BLaER1 (cell line): ENCODE measurements around the gene DLG2.
A peak's percentile ranks its signal among the peaks of the same experiment; 100 is the strongest.

Experiments
- H3K27ac ChIP-seq: shearing (Covaris generic); formaldehyde crosslinking; 2 replicates; pipeline ENCODE4 v1.8.1; 2022
- H3K27me3 ChIP-seq: shearing (Covaris generic); formaldehyde crosslinking; 2 replicates; pipeline ENCODE4 v1.8.1; 2022
- H3K36me3 ChIP-seq: shearing (Covaris generic); formaldehyde crosslinking; 2 replicates; pipeline ENCODE4 v1.8.1; 2022
- H3K4me1 ChIP-seq: shearing (Covaris generic); formaldehyde crosslinking; 2 replicates; pipeline ENCODE4 v1.8.1; 2022
- H3K4me2 ChIP-seq: shearing (Covaris generic); formaldehyde crosslinking; 2 replicates; pipeline ENCODE4 v1.8.1; 2022
- H3K4me3 ChIP-seq: shearing (Covaris generic); formaldehyde crosslinking; 2 replicates; pipeline ENCODE4 v1.8.1; 2022
- H3K9ac ChIP-seq: shearing (Covaris generic); formaldehyde crosslinking; 2 replicates; pipeline ENCODE4 v1.8.1; 2022
- H3K9me3 ChIP-seq: shearing (Covaris generic); formaldehyde crosslinking; 2 replicates; pipeline ENCODE4 v1.8.1; 2022
- H4K20me1 ChIP-seq: shearing (Covaris generic); formaldehyde crosslinking; 2 replicates; pipeline ENCODE4 v1.8.1; 2022
- Cebpa-rat ChIP-seq: shearing (Covaris generic); IDR thresholded peaks from 2 replicates; pipeline ENCODE4 v1.8.1; 2022

DLG2 gene

DNA sequence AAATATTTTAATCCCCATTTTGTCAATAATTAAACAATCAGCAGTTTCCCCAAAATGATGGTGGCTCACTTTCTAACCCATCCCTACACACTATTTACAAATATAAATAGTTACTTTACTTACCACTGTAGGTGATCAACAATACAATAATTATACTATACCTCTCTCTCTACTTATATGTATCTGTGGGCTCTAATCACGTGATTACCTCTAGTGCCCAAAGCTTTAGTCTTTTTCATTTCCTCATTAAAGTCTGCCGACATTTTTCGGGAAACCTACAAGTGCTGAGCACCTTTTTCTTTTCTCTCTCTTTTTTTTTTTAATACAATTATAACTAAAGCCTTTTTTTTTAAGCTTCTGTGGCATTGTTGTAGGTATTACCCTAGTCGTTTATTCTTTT lies 23.9 kb downstream of the DLG2 start:
- Histone ChIP-seq H3K9me3 (0 out of 2 replicates have a peak, but pooled peaks cover 5% of the 10 kb centered on the region), H3K27me3 (no peaks in the 10 kb centered on the region), H3K4me1 (no peaks in the 10 kb centered on the region), H3K27ac (no peak overlapping the region), H3K36me3 (no peaks in the 10 kb centered on the region), H3K9ac (no peak overlapping the region), H3K4me2 (no peak overlapping the region), H3K4me3 (no peak overlapping the region), H4K20me1 (no peaks in the 10 kb centered on the region)
- TF ChIP-seq Cebpa-rat = no peak

DNA sequence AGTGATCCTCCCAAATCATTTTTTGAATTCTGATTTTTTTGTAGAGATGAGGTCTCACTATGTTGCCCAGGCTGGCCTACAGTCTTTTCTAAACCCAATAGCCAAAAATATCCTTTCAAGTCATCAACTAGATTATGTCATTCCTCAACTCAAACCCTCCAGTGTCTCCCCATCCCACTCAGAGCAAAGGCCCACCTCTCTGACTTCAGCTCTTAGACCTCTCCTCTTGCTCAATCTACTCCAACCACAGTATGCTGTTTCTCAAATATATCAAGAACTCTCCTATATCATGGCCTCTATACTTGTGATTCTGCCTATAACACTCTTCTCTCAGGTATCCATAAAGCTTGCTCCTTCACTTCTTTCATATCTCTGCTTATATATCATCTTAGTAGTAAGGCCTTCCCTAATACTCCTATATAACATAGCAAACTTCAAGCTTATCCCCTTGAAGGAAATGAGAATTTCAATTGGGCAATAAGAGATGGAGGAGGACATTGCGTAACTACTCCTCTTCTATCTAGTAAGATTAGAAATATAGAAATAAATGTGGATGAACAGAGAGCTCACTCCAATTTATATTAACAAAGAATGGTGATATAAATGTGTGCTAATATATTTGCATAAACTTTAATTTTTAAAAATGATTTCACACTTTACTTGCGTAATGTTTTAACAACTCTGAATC lies 24.5 kb downstream of the DLG2 start:
- Histone ChIP-seq H3K4me3 (no peak overlapping the region), H3K4me1 (no peaks in the 10 kb centered on the region), H3K9me3 (0 out of 2 replicates have a peak, but pooled peaks cover 5% of the 10 kb centered on the region), H3K9ac (no peak overlapping the region), H3K36me3 (no peaks in the 10 kb centered on the region), H3K4me2 (no peak overlapping the region), H3K27me3 (no peaks in the 10 kb centered on the region), H3K27ac (no peak overlapping the region), H4K20me1 (no peaks in the 10 kb centered on the region)
- TF ChIP-seq Cebpa-rat = peak; percentile 44; the same call in 1 of the 2 replicates

GRCh38 chr11:85599083-85599482 lies 28.1 kb downstream of the DLG2 start:
- Histone ChIP-seq H3K4me3 (no peak overlapping the region), H3K36me3 (no peaks in the 10 kb centered on the region), H3K27me3 (no peaks in the 10 kb centered on the region), H3K9me3 (no peaks in the 10 kb centered on the region), H4K20me1 (no peaks in the 10 kb centered on the region), H3K27ac (no peak overlapping the region), H3K4me1 (no peaks in the 10 kb centered on the region), H3K9ac (no peak overlapping the region), H3K4me2 (no peak overlapping the region)
- no peak for TF ChIP-seq Cebpa-rat

DNA sequence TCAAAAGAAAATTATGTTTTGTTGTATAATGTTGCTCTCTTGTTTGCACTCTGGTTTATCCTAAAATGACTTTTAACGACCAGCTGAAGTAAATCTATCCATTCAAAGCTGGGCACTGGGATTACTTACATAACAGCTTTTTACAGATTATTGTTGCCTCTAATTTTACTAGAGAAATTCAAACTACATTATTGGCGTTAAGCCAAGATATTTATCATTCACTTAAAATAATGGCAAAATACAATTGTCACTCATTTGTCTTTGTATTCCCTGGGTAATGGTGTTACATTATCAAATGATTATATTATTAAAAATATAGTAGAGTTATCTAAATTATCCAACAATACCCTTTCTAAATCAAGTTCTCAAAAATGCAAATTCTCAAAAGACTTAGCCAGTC lies 30.3 kb downstream of the DLG2 start:
- H3K9ac ChIP-seq = no peak overlapping the region
- no peaks in the 10 kb centered on the region for H3K36me3 ChIP-seq
- no peak overlapping the region for H3K27ac ChIP-seq
- no peak for TF ChIP-seq Cebpa-rat
- no peaks in the 10 kb centered on the region for H4K20me1 ChIP-seq
- no peaks in the 10 kb centered on the region for H3K9me3 ChIP-seq
- H3K4me1 ChIP-seq = no peaks in the 10 kb centered on the region
- H3K4me2 ChIP-seq = no peak overlapping the region
- no peaks in the 10 kb centered on the region for H3K27me3 ChIP-seq
- H3K4me3 ChIP-seq = no peak overlapping the region

- Histone ChIP-seq H3K4me3 (no peak overlapping the region), H3K36me3 (no peaks in the 10 kb centered on the region), H3K27me3 (no peaks in the 10 kb centered on the region), H3K4me1 (no peaks in the 10 kb centered on the region), H3K27ac (no peak overlapping the region), H4K20me1 (no peaks in the 10 kb centered on the region), H3K9ac (no peak overlapping the region), H3K4me2 (no peak overlapping the region), H3K9me3 (no peaks in the 10 kb centered on the region)
- TF ChIP-seq Cebpa-rat = no peak
These were observed 31.8 kb downstream of the DLG2 start for GRCh38 chr11:85595285-85595884.

- Histone ChIP-seq H3K27ac (no peak overlapping the region), H3K4me3 (no peak overlapping the region), H3K4me2 (no peak overlapping the region), H3K36me3 (no peaks in the 10 kb centered on the region), H3K27me3 (no peaks in the 10 kb centered on the region), H3K4me1 (0 out of 2 replicates have a peak, but pooled peaks cover 4% of the 10 kb centered on the region), H3K9me3 (peaks cover 14% of the 10 kb centered on the region), H3K9ac (no peak overlapping the region), H4K20me1 (no peaks in the 10 kb centered on the region)
- no peak for TF ChIP-seq Cebpa-rat
These were observed 36.2 kb downstream of the DLG2 start for GRCh38 chr11:85590848-85591483.

DNA sequence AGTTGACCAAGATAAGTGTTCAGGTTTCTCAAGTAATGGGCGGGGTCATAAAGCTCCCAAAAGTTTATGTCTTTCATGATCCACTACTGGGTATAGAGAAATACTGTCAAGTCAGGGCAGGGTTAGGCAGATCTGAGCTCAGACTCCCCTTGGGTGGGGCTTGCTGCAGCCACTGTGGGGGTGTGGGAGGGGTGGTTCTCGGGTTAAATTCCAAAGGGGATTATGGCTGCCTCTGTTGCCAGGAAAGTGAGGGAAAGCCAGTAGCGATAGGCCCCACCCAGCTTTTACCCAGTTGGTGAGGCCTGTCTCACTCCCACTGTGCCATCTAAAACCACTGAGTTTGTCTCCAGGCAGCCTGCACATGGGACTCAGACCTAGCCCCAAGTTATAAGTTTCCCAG lies 37.8 kb downstream of the DLG2 start:
- Histone ChIP-seq H4K20me1 (no peaks in the 10 kb centered on the region), H3K4me1 (0 out of 2 replicates have a peak, but pooled peaks cover 4% of the 10 kb centered on the region), H3K9me3 (peaks cover 14% of the 10 kb centered on the region), H3K36me3 (no peaks in the 10 kb centered on the region), H3K4me2 (no peak overlapping the region), H3K27me3 (no peaks in the 10 kb centered on the region), H3K27ac (no peak overlapping the region), H3K4me3 (no peak overlapping the region), H3K9ac (no peak overlapping the region)
- no peak for TF ChIP-seq Cebpa-rat

- no peaks in the 10 kb centered on the region for H3K36me3 ChIP-seq
- no peak for TF ChIP-seq Cebpa-rat
- no peaks in the 10 kb centered on the region for H3K4me1 ChIP-seq
- H3K9ac ChIP-seq = no peak overlapping the region
- no peaks in the 10 kb centered on the region for H3K27me3 ChIP-seq
- no peak overlapping the region for H3K27ac ChIP-seq
- no peaks in the 10 kb centered on the region for H3K9me3 ChIP-seq
- no peak overlapping the region for H3K4me3 ChIP-seq
- no peaks in the 10 kb centered on the region for H4K20me1 ChIP-seq
- H3K4me2 ChIP-seq = no peak overlapping the region
These were observed 45.0 kb downstream of the DLG2 start for GRCh38 chr11:85582111-85582510.

GRCh38 chr11:85575388-85575787 lies 51.8 kb downstream of the DLG2 start:
- Histone ChIP-seq H3K36me3 (no peaks in the 10 kb centered on the region), H3K4me3 (no peak overlapping the region), H3K27me3 (no peaks in the 10 kb centered on the region), H4K20me1 (no peaks in the 10 kb centered on the region), H3K9ac (no peak overlapping the region), H3K4me1 (no peaks in the 10 kb centered on the region), H3K9me3 (no peaks in the 10 kb centered on the region), H3K27ac (no peak overlapping the region), H3K4me2 (no peak overlapping the region)
- no peak for TF ChIP-seq Cebpa-rat

DNA sequence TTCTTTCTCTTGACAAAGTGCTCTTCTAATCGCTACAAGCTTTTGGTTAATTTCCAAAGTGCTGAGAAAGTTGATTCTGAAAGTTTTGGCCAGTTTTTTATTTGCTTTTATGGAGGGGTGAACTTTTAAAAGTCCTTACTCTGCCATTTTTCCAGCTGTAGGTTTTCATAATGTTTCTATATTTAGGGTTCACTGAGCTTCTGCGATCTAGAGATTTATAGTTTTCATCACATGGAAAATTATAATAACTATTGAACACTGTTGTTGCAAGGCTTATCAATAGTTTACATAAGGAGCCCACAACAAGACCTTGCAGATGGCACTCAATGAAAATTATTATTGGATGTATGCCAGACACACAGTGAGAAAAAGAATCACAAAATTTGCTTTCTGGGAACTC lies 55.1 kb downstream of the DLG2 start:
- no peak overlapping the region for H3K9ac ChIP-seq
- H4K20me1 ChIP-seq = no peaks in the 10 kb centered on the region
- H3K27me3 ChIP-seq = no peaks in the 10 kb centered on the region
- H3K4me2 ChIP-seq = no peak overlapping the region
- H3K4me3 ChIP-seq = no peak overlapping the region
- H3K9me3 ChIP-seq = no peaks in the 10 kb centered on the region
- H3K27ac ChIP-seq = no peak overlapping the region
- no peak for TF ChIP-seq Cebpa-rat
- no peaks in the 10 kb centered on the region for H3K36me3 ChIP-seq
- no peaks in the 10 kb centered on the region for H3K4me1 ChIP-seq
